GM12878 (cell line): ENCODE data around the gene RIPOR3.

Experiments
- POLR2AphosphoS5 ChIP-seq: IDR thresholded peaks from 2 replicates; pipeline ENCODE4 v1.6.1; 2011; ENCODE audit warnings: mild to moderate bottlenecking, low read length, inconsistent platforms
- RB1 ChIP-seq: fragments of 450-650 bp; formaldehyde crosslinking; IDR thresholded peaks from 2 replicates; pipeline ENCODE4 v1.6.1; 2017; ENCODE audit warnings: mild to moderate bottlenecking, borderline replicate concordance
- TF ChIP-seq, protein P1 (sequence below): IDR thresholded peaks from 2 replicates; pipeline ENCODE4 v1.6.1; 2011; ENCODE audit warnings: borderline replicate concordance, low read depth, mild to moderate bottlenecking, moderate library complexity, mixed read lengths, low read length; ENCODE audit not compliant: insufficient read depth; ENCODE audit errors: extremely low read length
- TF ChIP-seq, protein P2 (sequence below), 3 experiments: IDR thresholded peaks in 2 of 3; conservative IDR thresholded peaks in 1 of 3; 2 replicates each; pipeline ENCODE4 v1.5.1; 2011; ENCODE audit warnings: low read depth in 3 of 3, low read length in 3 of 3, mild to moderate bottlenecking in 3 of 3, control low read depth in 2 of 3, moderate library complexity in 2 of 3, inconsistent platforms in 1 of 3, mixed read lengths in 1 of 3; ENCODE audit not compliant: control insufficient read depth in 2 of 3, insufficient read depth in 1 of 3; ENCODE audit errors: extremely low read depth in 1 of 3

GRCh38 chr20:50646483-50646996 lies 44.8 kb downstream of the RIPOR3 start:
- TF ChIP-seq RB1 (no peak), POLR2AphosphoS5 (no peak)
- TF ChIP-seq, protein P1, sequence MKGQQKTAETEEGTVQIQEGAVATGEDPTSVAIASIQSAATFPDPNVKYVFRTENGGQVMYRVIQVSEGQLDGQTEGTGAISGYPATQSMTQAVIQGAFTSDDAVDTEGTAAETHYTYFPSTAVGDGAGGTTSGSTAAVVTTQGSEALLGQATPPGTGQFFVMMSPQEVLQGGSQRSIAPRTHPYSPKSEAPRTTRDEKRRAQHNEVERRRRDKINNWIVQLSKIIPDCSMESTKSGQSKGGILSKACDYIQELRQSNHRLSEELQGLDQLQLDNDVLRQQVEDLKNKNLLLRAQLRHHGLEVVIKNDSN: no peak
- TF ChIP-seq, protein P2, sequence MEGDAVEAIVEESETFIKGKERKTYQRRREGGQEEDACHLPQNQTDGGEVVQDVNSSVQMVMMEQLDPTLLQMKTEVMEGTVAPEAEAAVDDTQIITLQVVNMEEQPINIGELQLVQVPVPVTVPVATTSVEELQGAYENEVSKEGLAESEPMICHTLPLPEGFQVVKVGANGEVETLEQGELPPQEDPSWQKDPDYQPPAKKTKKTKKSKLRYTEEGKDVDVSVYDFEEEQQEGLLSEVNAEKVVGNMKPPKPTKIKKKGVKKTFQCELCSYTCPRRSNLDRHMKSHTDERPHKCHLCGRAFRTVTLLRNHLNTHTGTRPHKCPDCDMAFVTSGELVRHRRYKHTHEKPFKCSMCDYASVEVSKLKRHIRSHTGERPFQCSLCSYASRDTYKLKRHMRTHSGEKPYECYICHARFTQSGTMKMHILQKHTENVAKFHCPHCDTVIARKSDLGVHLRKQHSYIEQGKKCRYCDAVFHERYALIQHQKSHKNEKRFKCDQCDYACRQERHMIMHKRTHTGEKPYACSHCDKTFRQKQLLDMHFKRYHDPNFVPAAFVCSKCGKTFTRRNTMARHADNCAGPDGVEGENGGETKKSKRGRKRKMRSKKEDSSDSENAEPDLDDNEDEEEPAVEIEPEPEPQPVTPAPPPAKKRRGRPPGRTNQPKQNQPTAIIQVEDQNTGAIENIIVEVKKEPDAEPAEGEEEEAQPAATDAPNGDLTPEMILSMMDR (IDR thresholded peaks at IDR 0.05 in 2 of 3, conservative IDR thresholded peaks at IDR 0.05 in 1 of 3; ENCODE audit: control insufficient read depth in 2 of 3, extremely low read depth in 1 of 3, insufficient read depth in 1 of 3, low read depth in 3 of 3, low read length in 3 of 3): peak in 1 of 3 experiments; percentile 17; a peak in 1 of 6 replicates
